Activated naive CD4-positive, alpha-beta T cell treated with anti-CD3 and anti-CD28 coated beads, Interleukin-2, amount 50 U/mL, for 72 hours (primary cell): ENCODE data around the gene PLVAP. TPM values are rescaled to one million over a fixed set of nuclear protein-coding genes. Genes with fewer than 3 reads are reported as not detected.
A peak's percentile ranks its signal among the peaks of the same experiment; 100 is the strongest.

ENCODE experiments used
- ATAC-seq, 2 donors: fragments of 150-1000 bp; cut with Tn5 transposase; 2 replicates each; pipeline ENCODE4 v1.10.0; 2021; ENCODE audit warnings: mild to moderate bottlenecking in 2 of 2, moderate library complexity in 2 of 2
- DNase-seq, 2 donors: peaks; one replicate each; pipeline ENCODE4 v3.0.0; 2021 to 2022; ENCODE audit warnings: low spot score in 2 of 2
- H3K27ac Mint-ChIP-seq, 2 donors: one replicate each; pipeline ENCODE4 v1.8.0; 2022; ENCODE audit warnings: mild to moderate bottlenecking in 2 of 2, mixed read lengths in 2 of 2
- H3K36me3 Mint-ChIP-seq, 2 donors: one replicate each; pipeline ENCODE4 v1.8.0; 2022; ENCODE audit warnings: mixed read lengths in 2 of 2
- H3K9me3 Mint-ChIP-seq, 2 donors: one replicate each; pipeline ENCODE4 v1.8.0; 2022; ENCODE audit warnings: mixed read lengths in 2 of 2
- total RNA-seq, 2 donors: library from RNA; stranded (reverse); gene quantifications; one replicate each; pipeline ENCODE4 v1.2.3, GENCODE V29; 2022

PLVAP gene
- total RNA-seq, 2 donors from 2014 or later = 0.20 TPM; not detected in 1

DNA sequence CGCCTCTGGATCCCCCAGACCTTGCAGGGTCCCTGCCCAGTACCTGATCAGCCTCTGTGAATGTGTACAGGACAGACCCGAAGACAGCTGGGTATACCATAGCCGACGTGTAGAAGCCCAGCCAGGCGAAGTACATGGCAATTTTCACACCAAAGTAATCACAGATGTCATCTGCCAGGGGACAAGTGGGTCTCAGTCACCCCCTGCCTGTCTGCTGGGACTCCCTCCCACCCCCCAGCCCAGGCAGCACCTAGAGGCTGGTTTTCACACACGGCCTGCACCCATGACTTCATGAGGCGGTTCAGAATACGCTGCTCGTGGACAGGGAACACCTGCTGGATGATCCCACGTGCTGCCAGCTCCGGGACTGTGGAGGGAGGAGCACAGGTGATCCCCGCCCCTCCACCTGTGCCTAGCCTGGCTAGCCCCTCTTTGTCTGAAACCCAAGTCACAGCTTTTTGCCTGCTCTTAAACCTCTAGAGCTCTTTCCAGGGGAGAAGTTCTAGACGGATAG is 46.0 kb downstream of the PLVAP start:
- ATAC-seq = no peak
- no peak for DNase-seq
- H3K9me3 Mint-ChIP-seq = no peaks in the 10 kb centered on the region
- H3K36me3 Mint-ChIP-seq = peaks cover 0 to 5% of the 10 kb centered on the region in 2 donors
- no peak overlapping the region for H3K27ac Mint-ChIP-seq

DNA sequence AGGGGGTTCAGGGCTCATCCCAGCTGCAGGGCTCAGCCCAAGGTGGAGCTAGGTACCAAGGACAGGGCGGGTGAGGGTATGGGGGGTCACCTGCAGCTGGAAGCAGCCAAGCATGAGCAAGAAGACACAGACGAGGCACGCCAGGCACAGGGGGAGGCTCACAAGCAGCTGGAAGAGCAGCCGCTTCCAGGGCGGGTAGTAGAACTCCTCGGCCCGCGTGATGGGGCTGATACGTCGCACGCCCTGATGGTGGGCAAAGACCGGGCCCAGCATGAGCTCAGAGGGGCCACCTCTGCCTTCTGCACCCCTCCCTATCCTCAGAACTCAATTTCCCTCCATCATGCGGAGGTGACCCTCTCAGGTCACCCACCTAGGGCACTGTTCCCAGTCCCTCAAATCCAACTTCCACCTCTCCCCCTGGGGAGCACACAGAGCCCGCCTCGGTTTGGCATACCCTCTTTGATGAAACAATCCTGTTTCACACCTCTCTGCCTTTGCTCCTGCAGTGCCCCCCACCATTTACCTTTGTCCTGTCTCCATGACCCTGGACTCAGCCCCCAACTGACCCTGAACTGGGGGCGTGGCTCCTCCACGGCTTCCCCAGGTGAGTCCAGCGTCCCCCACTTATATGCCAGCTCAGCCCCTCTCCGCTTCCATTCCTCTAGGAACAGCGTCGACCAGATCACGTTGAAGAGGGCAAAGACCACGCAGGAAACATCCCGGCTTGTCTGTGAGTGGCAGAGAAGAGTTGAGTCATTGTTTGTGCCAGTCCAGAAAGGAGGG is 46.7 kb downstream of the PLVAP start:
- DNase-seq (no peak), ATAC-seq (no peak)
- Mint-ChIP-seq H3K27ac (no peak overlapping the region), H3K36me3 (peaks cover 0 to 5% of the 10 kb centered on the region in 2 donors), H3K9me3 (no peaks in the 10 kb centered on the region)

DNA sequence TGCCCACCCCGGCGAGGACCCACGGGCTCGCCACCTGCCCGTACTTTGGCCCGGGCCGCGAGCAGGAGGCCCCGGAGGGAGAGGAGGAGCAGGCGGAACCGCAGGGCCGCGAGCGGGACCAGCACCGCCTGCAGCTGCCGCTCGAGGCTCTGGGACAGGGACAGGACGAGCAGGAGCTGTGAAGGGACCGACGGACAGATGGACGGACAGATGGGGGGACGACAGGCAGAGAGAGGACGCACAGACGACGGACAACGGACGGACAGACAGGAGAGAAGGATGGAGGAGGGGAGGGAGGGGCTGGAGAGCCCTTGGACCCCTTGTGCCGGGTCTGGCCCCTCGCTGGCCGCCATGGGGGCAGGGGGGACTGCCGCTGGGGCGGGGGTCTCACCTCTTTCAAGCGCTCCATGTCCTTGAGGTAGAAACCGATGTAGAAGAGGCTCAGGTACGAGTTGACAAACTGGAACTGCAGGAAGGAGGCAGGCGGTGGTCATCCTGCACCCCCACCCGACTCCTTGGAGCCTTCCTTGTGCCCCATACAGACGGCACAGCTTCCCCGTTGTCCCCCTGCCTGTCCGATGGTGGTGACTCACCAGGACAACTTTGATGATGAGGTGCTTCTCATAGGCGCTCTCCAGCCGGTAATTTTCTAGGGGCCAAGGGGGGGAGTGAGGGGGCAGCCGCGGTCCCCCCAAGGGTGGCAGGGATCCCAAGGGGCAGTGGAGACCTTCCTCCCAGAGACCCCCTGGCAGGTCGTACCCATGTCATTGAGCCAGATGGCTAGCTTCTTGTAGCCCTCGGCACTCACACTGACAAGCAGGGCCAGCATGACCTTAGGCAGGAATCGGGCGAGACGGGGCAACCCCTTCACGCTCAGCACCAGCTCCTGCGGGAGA is 47.5 kb downstream of the PLVAP start:
- ATAC-seq (no peak), DNase-seq (no peak)
- Mint-ChIP-seq H3K9me3 (no peaks in the 10 kb centered on the region), H3K36me3 (peaks cover 0 to 5% of the 10 kb centered on the region in 2 donors), H3K27ac (no peak overlapping the region)

DNA sequence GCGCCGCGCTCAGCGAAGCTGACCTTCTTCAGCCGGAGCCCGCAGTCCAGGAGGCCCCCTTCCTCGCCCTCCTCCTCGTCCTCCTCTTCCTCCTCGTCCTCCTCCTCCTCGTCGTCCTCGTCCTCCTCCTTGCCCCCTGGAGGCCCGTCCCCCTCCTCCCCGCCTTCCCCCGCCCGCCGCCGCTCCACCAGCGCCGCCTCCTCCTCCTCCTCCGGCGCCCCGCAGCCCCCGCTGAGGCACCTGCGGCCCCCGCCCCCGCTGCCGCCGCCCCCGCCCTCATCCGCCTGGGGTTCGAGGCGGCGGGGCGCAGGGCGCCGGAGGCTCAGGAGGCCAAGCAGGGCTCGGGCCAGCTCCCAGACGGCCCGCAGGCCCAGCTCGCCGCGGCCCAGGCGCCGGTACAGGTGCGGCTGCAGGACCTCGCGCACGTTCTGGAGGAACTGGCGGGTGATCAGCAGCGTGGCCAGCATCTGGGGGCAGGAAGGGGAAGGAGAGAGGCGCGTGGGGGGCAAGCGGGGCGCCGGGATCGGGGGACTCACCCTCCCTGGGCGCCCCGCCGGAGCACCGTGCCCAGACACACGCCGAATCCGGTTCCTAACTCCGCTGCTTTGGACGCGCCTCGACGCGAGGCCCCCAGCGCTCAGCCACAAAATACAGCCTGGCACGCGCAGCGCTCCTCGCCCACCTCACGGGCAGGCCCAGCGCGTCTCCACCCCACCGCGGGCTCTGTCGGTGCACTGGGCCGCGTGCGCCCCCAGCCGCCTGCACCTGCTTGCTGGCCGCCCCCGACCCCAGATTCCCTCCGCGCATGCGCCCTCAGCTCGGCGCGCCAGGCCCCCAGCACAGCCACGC is 48.4 kb downstream of the PLVAP start:
- ATAC-seq (peak; percentile 13 to 14), DNase-seq (no peak)
- Mint-ChIP-seq H3K36me3 (peaks cover 0 to 5% of the 10 kb centered on the region in 2 donors), H3K9me3 (no peaks in the 10 kb centered on the region), H3K27ac (no peak overlapping the region)

DNA sequence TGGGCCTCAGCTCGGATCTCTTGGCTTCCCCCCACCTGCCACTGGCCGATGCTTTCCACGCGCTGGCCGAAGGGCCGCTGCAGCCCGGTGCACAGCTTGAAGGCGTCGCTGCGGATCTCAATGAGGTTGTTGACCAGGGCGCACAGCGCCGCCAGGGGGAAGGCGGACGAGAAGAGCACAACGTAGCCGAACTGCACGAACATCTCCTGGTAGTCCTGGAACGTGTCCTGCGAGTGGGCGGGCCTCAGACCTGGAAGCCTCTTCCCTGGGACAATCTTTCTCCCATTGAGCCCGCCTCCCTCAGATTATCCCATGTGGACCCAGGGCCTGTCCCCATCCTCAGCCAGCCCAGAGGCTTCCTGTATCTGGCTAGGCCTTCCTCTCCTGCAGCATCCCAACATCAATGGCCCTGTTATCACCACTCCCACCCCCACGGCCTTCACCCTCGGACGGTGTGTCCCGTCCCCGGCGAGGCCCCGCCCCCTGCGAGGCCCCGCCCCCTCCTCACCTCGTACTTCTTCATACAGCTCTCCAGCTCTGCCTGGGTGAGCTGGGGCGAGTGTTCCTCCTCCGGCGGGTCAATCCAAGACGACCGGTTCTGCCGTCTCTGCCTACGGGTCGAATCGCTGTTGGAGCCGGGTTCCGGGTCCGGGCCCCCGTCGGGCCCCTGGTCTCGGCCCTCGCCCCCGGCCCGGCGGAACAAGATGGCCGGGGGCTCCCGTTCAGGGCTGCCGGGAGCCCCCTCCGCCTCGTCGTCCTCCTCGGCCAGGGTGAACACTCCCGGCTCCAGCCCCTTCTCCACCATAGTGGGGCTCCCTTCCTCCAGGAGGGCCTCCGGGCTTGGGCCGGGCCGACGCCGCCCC is 49.3 kb downstream of the PLVAP start:
- peak in 1 of 2 donors; percentile 48 for DNase-seq
- H3K9me3 Mint-ChIP-seq = no peaks in the 10 kb centered on the region
- ATAC-seq = peak; percentile 57 to 69
- H3K27ac Mint-ChIP-seq = peak overlapping the region in 1 of 2 donors; percentile 36
- H3K36me3 Mint-ChIP-seq = peaks cover 0 to 4% of the 10 kb centered on the region in 2 donors

DNA sequence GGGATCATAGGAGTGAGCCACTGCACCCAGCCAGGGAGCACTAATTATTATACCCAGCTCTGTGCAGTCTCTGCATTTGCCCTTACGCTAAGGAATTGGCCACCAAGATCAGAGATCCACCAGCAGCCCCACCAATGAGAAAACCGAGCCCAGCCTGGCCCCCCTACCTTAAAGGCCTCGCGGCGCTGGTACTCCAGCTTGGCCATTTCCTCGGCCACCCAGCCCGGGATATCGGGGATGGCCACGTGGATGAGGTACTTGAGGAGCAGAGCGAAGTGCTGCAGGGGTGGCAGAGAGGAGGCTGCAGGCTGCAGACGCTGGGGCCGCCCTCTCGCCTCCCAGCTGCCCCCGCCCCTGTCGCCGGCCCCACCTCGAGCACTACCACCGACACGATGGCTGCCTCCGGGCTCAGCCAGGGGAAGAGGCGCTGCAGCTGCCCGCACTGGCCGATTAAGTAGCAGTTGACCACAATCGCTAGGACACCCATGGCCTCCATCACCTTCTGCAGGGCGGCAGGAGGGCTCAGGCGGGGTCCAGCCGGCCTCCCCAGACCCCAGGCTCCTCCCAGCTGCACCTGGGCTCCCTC is 50.0 kb downstream of the PLVAP start:
- no peaks in the 10 kb centered on the region for H3K9me3 Mint-ChIP-seq
- DNase-seq = no peak
- no peaks in the 10 kb centered on the region for H3K36me3 Mint-ChIP-seq
- ATAC-seq = no peak
- H3K27ac Mint-ChIP-seq = no peak overlapping the region

DNA sequence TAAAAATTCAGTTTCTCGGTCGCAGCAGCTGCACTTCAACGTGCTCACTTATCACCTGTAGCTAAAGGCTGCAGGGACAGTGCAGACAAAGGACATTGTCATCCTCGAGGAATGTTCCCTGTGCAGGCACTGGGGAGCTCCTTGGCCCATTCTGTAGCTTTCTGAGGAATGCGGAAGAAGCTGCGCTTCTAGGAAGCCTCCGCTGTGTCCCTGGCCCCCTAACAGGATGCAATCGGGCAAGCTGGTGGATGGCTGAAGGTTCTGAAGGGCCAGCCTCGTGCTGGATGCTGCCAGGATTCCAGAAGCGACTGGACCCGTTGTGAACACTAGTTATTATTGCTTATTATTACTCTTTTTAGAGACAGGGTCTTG is 50.6 kb downstream of the PLVAP start:
- H3K27ac Mint-ChIP-seq = no peak overlapping the region
- ATAC-seq (no peak), DNase-seq (no peak)
- H3K36me3 Mint-ChIP-seq = no peaks in the 10 kb centered on the region
- H3K9me3 Mint-ChIP-seq = no peaks in the 10 kb centered on the region

DNA sequence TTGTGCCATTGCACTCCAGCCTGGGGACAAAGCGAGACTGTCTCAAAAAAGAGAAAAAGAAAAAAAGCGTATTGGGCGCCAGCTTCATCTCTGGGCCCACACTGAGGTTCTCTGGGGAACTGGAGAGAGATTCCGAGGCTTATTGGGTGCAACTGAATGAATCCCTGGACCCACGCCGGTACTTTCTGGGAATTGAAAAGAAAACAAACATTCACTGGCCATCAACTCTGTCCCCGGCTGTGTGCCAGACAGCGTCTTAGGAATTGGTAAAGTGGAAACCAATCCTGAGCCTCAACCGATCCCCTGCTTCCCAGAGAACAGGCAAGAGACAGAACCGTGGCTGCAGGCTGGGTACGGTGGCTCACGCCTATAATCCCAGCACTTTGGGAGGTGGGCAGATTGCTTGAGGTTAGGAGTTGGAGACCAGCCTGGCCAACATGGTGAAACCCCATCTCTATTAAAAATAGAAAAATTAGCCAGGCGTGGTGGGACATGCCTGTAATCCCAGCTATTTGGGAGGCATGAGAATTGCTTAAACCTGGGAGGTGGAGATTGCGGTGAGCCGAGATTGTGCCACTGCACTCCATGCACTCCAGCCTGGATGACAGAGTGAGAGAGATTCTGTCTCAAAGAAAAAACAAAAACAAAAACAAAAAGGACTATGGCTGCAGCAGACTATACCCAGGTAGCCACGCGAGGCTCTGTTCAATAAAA is 51.1 kb downstream of the PLVAP start:
- H3K36me3 Mint-ChIP-seq = no peaks in the 10 kb centered on the region
- no peaks in the 10 kb centered on the region for H3K9me3 Mint-ChIP-seq
- DNase-seq (no peak), ATAC-seq (no peak)
- no peak overlapping the region for H3K27ac Mint-ChIP-seq

DNA sequence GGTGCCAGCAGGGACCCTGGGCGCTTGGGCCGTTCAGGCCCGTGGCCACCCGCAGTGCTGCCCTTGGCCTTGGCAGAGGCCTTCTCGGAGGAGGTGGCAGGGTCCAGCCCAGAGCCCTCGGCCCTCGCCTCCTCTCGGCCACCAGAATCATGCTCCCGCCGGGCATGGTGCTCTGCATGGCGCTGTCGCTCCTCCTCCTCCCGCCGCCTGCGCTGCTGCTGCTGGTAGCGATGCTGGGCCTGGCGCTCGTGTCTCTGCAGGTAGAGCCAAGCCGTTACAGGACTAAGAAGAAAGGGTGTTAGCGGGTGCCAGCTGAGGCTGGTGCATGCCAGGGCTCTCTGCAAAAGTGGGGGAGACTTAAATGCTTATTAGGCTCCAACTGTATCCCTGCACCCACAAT is 52.0 kb downstream of the PLVAP start:
- Mint-ChIP-seq H3K9me3 (no peaks in the 10 kb centered on the region), H3K36me3 (peaks cover 0 to 2% of the 10 kb centered on the region in 2 donors), H3K27ac (no peak overlapping the region)
- ATAC-seq (no peak), DNase-seq (no peak)

DNA sequence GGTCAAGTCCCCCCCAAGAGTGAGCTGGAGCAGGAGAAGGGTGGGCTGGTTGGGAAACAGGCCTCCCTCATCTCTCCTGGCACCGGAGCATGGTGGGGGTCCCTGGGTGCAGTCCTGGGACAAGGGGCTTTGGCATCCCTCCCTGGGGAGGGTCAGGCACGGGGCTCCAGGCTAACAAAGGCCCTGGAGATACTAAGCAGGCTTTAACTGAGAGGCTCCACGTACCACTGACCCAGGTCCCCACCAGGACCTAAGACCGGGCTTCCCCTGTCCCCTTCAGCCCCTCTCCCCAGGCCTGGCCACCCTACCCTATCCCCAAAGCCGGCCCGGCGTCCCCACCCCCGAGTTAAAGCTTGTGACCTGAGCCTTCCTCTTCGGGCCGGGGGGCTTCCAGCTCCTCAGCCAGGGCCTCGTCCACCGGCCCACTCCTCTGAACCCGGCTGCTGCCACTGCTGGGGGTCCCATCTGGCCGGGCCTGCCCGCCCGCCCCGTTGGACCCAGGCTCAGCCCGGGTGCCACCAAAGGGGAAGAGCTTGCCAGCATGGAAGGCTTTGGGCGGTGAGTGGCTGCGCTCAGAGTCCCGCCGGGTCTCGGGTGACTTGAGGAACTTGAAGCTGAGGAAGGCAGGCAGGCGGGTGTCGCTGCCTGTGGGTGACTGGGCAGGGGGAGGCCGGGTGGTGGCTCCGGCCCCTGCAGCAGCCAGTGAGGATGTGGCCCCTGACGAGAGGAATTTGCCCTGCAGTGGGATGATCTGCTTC is 52.6 kb downstream of the PLVAP start:
- no peak for ATAC-seq
- no peak for DNase-seq
- H3K9me3 Mint-ChIP-seq = no peaks in the 10 kb centered on the region
- peaks cover 0 to 5% of the 10 kb centered on the region in 2 donors for H3K36me3 Mint-ChIP-seq
- H3K27ac Mint-ChIP-seq = no peak overlapping the region

DNA sequence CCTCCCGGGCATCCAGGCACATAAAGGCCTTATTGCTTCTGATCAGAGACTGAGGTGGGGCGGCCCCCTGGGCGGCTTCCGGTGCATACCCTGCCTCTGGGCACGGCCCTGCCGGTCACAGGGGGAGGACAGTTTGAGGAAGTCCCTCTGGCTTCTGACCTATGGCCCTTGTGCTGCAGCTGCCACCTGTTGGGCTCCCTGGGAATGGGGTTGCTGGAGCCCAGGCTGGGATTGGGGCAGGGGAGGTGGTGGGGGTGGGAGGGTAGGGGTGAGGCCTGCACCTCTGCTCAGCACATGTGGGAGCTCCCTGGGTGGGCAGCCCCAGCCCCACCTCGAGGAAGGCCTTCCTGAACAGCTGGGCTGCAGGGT is 53.2 kb downstream of the PLVAP start:
- Mint-ChIP-seq H3K9me3 (no peaks in the 10 kb centered on the region), H3K36me3 (peaks cover 0 to 5% of the 10 kb centered on the region in 2 donors), H3K27ac (no peak overlapping the region)
- DNase-seq (no peak), ATAC-seq (peak in 1 of 2 donors; percentile 83)

DNA sequence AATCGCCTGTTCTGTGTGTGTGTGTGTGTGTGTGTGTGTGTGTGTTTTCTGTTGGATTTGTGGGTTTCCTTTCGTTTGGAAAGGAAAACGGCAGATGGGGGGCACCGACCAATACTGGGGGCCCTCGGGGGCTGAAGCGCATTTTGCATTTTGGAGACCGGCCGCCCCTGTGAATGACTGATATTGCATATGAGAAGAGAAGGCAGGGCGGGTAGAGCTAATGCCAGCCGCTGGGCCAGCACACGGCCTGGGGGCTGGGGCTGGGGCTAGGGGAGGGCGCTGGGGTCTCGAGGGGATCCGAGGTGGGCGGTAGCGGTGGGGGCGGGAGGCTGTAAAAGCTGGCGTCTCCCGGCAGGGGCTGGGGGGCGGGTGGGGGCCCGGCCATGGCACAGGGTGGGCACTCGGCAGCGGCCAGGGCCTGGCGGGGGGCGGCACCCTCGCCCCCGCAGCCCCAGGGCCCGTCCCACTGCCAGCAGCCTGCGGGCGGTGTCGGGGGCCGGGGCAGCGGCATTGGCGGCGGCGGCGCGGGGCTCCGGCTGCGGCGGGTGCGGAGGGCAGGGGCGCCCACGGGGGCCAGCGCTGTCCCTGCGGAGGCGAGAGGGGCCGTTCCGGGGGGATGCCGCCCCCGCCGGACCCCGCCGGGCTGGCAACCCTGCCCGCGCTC is 53.7 kb downstream of the PLVAP start:
- peak overlapping the region; percentile 7 to 72 for H3K27ac Mint-ChIP-seq
- peak in 1 of 2 donors; percentile 18 for ATAC-seq
- no peak for DNase-seq
- H3K36me3 Mint-ChIP-seq = peaks cover 0 to 5% of the 10 kb centered on the region in 2 donors
- H3K9me3 Mint-ChIP-seq = no peaks in the 10 kb centered on the region

DNA sequence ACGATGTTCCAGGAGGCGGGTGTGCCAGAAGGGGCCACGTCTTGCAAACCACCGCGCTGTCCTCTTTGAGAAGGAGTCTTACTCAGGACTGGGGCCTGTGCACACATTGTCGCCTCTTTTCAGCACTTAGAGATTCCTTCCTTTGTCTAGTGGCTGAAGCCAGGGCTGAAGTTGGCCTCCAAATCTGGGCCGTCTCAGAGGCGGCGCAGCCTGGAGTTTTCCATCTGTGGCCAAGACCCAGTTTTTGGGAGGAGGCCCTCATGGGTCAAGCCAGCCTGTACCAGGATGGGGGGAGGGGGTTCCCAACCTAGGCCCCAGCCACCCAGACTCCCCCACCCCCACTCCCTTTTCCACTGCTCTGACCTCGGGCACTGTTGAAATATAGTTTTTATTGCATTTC is 54.3 kb downstream of the PLVAP start:
- peak overlapping the region; percentile 7 to 72 for H3K27ac Mint-ChIP-seq
- DNase-seq (no peak), ATAC-seq (no peak)
- peaks cover 0 to 5% of the 10 kb centered on the region in 2 donors for H3K36me3 Mint-ChIP-seq
- H3K9me3 Mint-ChIP-seq = no peaks in the 10 kb centered on the region
